ENCODE results near the gene OR4Q2.

OR4Q2 gene

GRCh38 chr14:20048202-20048601, 46.2 kb downstream of the OR4Q2 start:
- FAIRE-seq (no peak), DNase-seq (ENCODE audit: insufficient read length) (no peak)
- TF ChIP-seq TAF1 (IDR thresholded peaks at IDR 0.05; ENCODE audit: borderline replicate concordance, low read depth, low read length), result no peak
- TF ChIP-seq POLR2A (IDR thresholded peaks at IDR 0.05; ENCODE audit: low read depth, low read length), result no peak
- TF ChIP-seq POLR2AphosphoS5 (IDR thresholded peaks at IDR 0.05; ENCODE audit: low read depth, low read length), result no peak

Measured in GM12892 (cell line).